ENCODE results near the gene COG8. TPM values are rescaled to one million over a fixed set of nuclear protein-coding genes. Genes with fewer than 3 reads are reported as not detected.

Gene COG8
- total and polyA plus RNA-seq, 2 of the 8 experiments (the other 6 are each of a cell fraction or from before 2014, with no cell fraction given): 49.1 to 55.6 TPM

DNA sequence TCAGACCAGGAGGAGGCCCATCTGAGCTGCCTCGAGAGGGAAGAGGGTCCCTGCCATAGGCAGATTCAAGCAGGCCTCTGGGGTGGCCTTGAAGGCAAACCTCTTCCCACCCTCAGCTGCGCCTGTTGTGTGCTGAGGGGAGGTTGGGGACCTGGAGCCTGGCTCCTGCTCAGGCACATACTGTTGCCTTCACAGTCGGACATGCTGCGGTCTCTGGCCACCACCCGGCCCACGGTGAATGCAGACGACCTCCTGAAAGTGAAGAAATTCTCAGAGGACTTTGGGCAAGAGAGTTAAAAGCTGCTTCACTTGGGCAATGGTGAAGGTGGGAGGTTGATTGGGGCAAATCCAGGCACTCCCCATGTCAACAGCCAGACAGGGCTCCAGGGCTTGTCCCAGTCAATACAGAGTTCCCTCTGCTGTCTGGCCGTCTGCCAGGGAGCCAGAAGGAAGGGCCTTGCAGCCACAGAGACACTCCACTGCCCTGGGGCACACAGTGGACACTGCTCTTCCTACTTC is 15.3 kb downstream of the COG8 start:
- Histone ChIP-seq H3K9me3 (ENCODE audit: insufficient read depth in 2 of 2, low read depth in 1 of 2, low read length in 1 of 2) (no peaks in the 10 kb centered on the region), H3K4me2 (ENCODE audit: insufficient read depth in 1 of 2, low read depth in 2 of 2, low read length in 2 of 2) (no peak overlapping the region), H4K8ac (ENCODE audit: extremely low read depth, insufficient read depth, low read length) (no peak overlapping the region; the same call in 1 of the 2 replicates), H2AK5ac (ENCODE audit: low read depth, low read length) (no peak overlapping the region), H3K79me1 (ENCODE audit: low read depth, low read length) (peaks cover 16% of the 10 kb centered on the region), H4K20me1 (replicated peaks in 1 of 2; ENCODE audit: control insufficient read depth in 1 of 2, insufficient read depth in 2 of 2, low read length in 2 of 2) (peaks cover 13 to 41% of the 10 kb centered on the region in 2 experiments), H3K27ac (ENCODE audit: low read depth, low read length) (no peak overlapping the region), H4K5ac (ENCODE audit: insufficient read length, low read depth, low read length) (no peak overlapping the region), H2BK5ac (ENCODE audit: low read depth, low read length) (no peak overlapping the region), H3K14ac (ENCODE audit: insufficient read length) (no peak overlapping the region), H3K23me2 (ENCODE audit: low read depth, low read length) (peaks cover 3% of the 10 kb centered on the region; the same call in 1 of the 2 replicates), H2BK20ac (ENCODE audit: low read length) (no peak overlapping the region), H2BK12ac (ENCODE audit: low read depth, low read length) (no peak overlapping the region), H2BK15ac (ENCODE audit: low read length) (no peak overlapping the region), H4K91ac (replicated peaks; ENCODE audit: insufficient read length, low read length) (no peak overlapping the region), H3K4ac (replicated peaks; ENCODE audit: insufficient read length, low read depth, low read length) (no peak overlapping the region), H3K9ac (replicated peaks in 1 of 4; ENCODE audit: extremely low read depth in 1 of 4, low read depth in 3 of 4, low read length in 3 of 4) (no peak overlapping the region; a peak in 1 of 7 replicates), H3K18ac (ENCODE audit: extremely low read depth, low read length) (no peak overlapping the region), H3K4me1 (replicated peaks in 1 of 4; ENCODE audit: control insufficient read depth in 3 of 4, insufficient read depth in 4 of 4, low read length in 3 of 4) (peaks cover 5 to 9% (median 7%) of the 10 kb centered on the region in 4 experiments), H2BK120ac (replicated peaks; ENCODE audit: low read depth, low read length) (no peak overlapping the region), H3K23ac (ENCODE audit: insufficient read length) (no peak overlapping the region), H3K79me2 (ENCODE audit: control insufficient read depth in 1 of 2, insufficient read depth in 2 of 2, low read length in 2 of 2) (peaks cover 4 to 58% of the 10 kb centered on the region in 2 experiments), H3K36me3 (ENCODE audit: control insufficient read depth in 2 of 4, insufficient read depth in 4 of 4, low read length in 3 of 4) (peaks cover 25 to 93% (median 53%) of the 10 kb centered on the region in 4 experiments), H2AFZ (ENCODE audit: low read length) (no peak overlapping the region), H3K4me3 (ENCODE audit: extremely low read depth in 1 of 4, insufficient read depth in 2 of 4, low read depth in 3 of 4, low read length in 4 of 4) (no peak overlapping the region), H3K27me3 (replicated peaks in 1 of 4; ENCODE audit: control insufficient read depth in 3 of 4, extremely low read depth in 1 of 4, insufficient read depth in 3 of 4, low read length in 3 of 4) (no peaks in the 10 kb centered on the region), H3K56ac (replicated peaks; ENCODE audit: insufficient read length, low read depth, low read length) (no peak overlapping the region)
- FAIRE-seq (no peak), DNase-seq (ENCODE audit: low read depth in 1 of 2, low spot score in 2 of 2) (no peak)
- ChIA-PET CTCF (ENCODE audit: partially characterized antibody) (interaction anchor here (0.6 to 3.4 kb wide), 3 partner anchors 15 to 1110 kb away, joined by 3 to 10 read pairs (median 3); partner anchors contain the start of genes COG8 and NIP7), POLR2A (ENCODE audit: partially characterized antibody) (interaction anchor here (24.8 to 29.8 kb wide), 2 partner anchors 3 to 13 kb away, joined by 497 read pairs; partner anchors contain the start of genes COG8, NIP7, PDF and TMED6)
- WGBS, 2 experiments (ENCODE audit: extremely low coverage in 1 of 2, insufficient coverage in 1 of 2, insufficient read length in 1 of 2, insufficient replicate concordance in 2 of 2, low coverage in 1 of 2, low lambda C conversion rate in 2 of 2, missing lambda C conversion rate in 1 of 2): 93% methylated on average over 8 of the region's 8 CpGs; no CpG with 5 or more reads in 1 of the 2 experiments
- TF ChIP-seq POLR2A (IDR thresholded peaks at IDR 0.05; ENCODE audit: control extremely low read depth in 1 of 2, low read depth in 2 of 2, low read length in 2 of 2): 0 out of 3 replicates have a peak, but pooled peaks of 1 of the 2 experiments have one; percentile 48
- peak; percentile 30; the same call in 1 of the 2 replicates for TF ChIP-seq POLR2AphosphoS5 (IDR thresholded peaks at IDR 0.05; ENCODE audit: low read depth, low read length)
- TF ChIP-seq RBBP5 (IDR thresholded peaks at IDR 0.05; ENCODE audit: borderline replicate concordance, low read depth, low read length): no peak
- no peak for TF ChIP-seq BRCA1 (IDR thresholded peaks at IDR 0.05; ENCODE audit: low read depth, low read length)
